ENCODE data around the gene HOMER1. TPM values are rescaled to one million over a fixed set of nuclear protein-coding genes. Genes with fewer than 3 reads are reported as not detected.

The HOMER1 gene
- total RNA-seq, 1 donor from 2014 or later = 51.6 TPM

- intact Hi-C loops (cut with DNase I) = no loop called here
- DNase-seq (ENCODE audit: missing footprints) = no peak
- ATAC-seq = no peak
Measured at GRCh38 chr5:79456890-79457583, 56.9 kb downstream of the HOMER1 start.

GRCh38 chr5:79456400-79456799, 57.5 kb downstream of the HOMER1 start:
- intact Hi-C loops (cut with DNase I) = no loop called here
- no peak for ATAC-seq
- no peak for DNase-seq (ENCODE audit: missing footprints)

DNA sequence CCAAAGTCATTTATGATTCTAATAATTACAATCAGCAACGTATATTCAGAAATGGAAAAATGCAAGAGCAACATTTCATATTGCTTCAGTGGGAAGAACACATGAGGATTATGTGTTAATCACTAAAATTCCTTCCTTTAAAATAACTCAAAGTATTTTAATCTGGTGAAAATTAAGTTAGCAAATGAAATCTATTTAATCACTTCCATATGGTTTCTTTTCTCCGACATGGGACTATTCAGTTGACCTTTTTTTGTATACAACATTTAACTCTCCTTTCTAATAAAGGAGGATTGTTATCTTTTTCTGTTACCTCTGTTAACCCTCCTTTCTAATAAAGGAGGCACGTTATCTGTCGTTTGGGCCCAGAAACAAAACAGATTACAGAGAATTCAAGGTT, 59.9 kb downstream of the HOMER1 start:
- intact Hi-C loops (cut with DNase I) = no loop called here
- DNase-seq (ENCODE audit: missing footprints) = no peak
- ATAC-seq = no peak

DNA sequence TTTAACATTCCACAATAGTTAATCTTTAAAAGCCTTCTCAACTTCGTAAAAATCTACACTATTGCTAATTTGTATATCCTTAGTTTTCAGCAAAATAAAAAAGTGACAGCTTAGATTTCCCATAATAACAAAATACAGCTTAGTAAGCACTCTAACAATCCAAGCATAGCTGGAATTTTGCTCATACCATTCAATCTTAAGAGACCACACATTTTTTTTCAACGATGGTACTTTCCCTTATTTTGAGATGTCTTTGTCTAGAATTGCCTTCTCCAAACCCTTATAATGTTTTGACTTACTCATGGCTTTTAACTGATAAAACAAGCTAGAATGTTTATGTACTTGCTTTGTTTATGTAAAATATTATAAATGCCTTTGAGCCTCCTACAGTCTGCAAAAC, 65.6 kb downstream of the HOMER1 start:
- no peak for ATAC-seq
- no peak for DNase-seq (ENCODE audit: missing footprints)
- intact Hi-C loops (cut with DNase I) = no loop called here

- intact Hi-C loops (cut with DNase I) = no loop called here
- DNase-seq (ENCODE audit: missing footprints) (no peak), ATAC-seq (no peak)
Measured at GRCh38 chr5:79436821-79437220, 77.1 kb downstream of the HOMER1 start.

DNA sequence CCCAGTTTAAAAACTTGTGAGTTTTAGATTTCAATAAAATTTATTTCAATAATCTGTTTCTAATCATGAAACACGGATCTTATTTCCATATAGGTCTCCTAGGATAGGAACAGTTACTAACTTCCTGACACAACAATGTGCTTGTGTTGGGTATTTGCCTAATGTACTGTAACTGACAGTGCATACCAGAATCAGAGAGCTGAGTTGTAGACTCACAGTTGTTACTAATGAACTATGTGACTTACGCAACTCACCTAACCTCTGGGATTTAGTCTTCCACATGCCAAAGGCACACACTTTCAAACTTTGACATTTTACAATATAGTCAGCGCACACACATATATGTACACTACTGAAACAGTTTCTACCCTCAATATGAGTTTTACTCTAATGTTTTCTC, 77.7 kb downstream of the HOMER1 start:
- intact Hi-C loops (cut with DNase I) = no loop called here
- no peak for DNase-seq (ENCODE audit: missing footprints)
- ATAC-seq = no peak

DNA sequence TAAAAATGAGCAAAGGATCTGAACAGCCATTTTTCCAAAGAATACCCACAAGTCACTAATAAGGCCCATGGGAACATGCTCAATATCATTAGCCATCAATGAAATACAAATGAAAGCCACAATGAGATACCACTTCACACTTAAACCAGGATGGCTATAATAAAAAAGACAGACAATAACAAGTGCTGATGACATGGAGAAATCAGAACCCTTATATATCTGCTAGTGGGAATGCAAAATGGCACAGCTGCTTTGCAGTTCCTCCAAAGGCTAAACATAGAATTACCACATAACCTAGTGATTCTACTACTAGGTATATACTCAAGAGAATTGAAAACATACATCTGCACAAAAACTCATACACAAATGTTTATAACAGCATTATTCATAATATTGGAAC, 83.7 kb downstream of the HOMER1 start:
- no peak for ATAC-seq
- intact Hi-C loops (cut with DNase I) = no loop called here
- DNase-seq (ENCODE audit: missing footprints) = no peak

DNA sequence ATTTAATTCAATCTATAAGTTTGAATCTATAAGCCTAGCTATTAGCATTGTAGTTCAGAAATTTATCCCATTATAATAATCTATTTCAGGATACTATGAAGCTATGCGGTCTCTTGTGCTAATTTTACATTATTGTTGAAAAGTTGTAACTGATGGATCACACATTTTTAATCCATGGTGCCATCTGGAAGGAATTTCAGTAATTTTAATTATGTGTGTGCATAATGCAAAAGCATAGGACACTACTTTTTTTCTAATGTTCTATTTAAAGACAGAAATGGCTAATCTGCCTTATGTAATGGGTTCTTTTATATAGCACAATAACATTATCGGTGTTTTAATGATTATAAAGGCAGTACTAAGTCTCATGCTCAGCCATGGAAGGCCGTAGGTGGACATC, 90.6 kb downstream of the HOMER1 start:
- intact Hi-C loops (cut with DNase I) = no loop called here
- ATAC-seq (no peak), DNase-seq (ENCODE audit: missing footprints) (no peak)

DNA sequence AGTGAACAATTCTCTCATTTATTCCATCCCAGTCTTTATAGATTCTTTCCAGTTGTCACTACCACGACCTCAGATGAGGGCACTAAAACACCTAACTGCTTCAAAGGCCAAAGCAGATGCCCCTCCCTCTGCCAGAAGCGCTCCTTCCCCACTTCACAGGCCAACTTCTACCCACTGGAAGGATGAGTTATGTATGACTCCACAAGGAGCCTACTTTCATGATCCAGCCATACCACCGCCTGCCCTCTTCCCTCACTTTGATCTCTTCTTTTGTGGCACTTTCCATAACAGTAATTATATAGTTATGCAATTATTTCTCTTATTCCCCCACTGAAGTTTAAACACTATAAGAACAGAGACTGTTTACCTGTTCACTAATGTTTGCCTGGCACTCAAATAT, 93.7 kb downstream of the HOMER1 start:
- no peak for ATAC-seq
- intact Hi-C loops (cut with DNase I) = no loop called here
- DNase-seq (ENCODE audit: missing footprints) = no peak

GRCh38 chr5:79418276-79418675, 95.7 kb downstream of the HOMER1 start:
- ATAC-seq (no peak), DNase-seq (ENCODE audit: missing footprints) (no peak)
- intact Hi-C loops (cut with DNase I) = no loop called here

- ATAC-seq = no peak
- intact Hi-C loops (cut with DNase I) = no loop called here
- no peak for DNase-seq (ENCODE audit: missing footprints)
Measured at GRCh38 chr5:79417495-79417894, 96.4 kb downstream of the HOMER1 start.

- ATAC-seq = peak; percentile 48
- no peak for DNase-seq (ENCODE audit: missing footprints)
- intact Hi-C loops (cut with DNase I) = no loop called here
Measured at GRCh38 chr5:79416499-79416898, 97.4 kb downstream of the HOMER1 start.

- ATAC-seq = no peak
- intact Hi-C loops (cut with DNase I) = no loop called here
Measured at GRCh38 chr5:79413112-79413511, 100.8 kb downstream of the HOMER1 start.

DNA sequence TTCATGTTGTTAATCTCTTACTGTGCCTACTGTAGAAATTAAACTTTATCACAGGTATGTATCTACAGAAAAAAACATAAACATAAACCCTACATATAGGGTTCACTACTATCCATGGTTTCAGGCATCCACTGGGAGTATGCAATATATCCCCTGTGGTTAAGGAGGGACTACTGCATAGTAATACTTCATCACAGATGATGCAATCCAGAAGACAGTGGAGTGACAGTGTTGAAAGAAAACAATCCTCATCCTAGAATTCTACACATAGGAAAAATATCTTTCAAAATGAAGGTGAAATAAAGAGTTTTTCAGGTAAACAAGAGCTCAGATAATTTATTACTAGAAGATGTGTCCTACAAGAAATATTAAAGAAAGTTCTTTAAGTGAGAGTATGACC, 105.9 kb downstream of the HOMER1 start:
- DNase-seq (ENCODE audit: missing footprints) = no peak
- intact Hi-C loops (cut with DNase I) = no loop called here
- ATAC-seq = no peak

More at GRCh38 chr5:79413112-79413511, 100.8 kb downstream of the HOMER1 start:
- DNase-seq (ENCODE audit: missing footprints) = no peak

DNA sequence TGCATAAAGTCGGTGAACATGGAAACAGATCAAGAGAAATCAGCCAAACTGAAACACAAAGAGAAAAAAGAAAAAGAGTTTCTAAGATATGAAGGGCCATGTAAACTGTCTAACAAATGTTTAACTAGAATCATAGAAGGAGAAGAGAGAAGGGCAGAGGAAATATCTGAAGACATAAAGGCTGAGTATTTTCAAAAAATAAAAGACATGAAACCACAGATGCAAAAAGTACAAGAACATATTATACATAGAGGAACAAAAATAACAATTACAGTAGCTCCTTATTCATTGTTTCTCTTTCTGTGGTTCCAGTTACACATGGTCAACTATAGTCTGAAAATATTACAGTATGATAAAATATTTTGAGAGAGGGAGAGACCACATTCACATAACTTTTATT, 106.3 kb downstream of the HOMER1 start:
- DNase-seq (ENCODE audit: missing footprints) = no peak
- intact Hi-C loops (cut with DNase I) = no loop called here
- no peak for ATAC-seq

GRCh38 chr5:79401216-79401615, 112.7 kb downstream of the HOMER1 start:
- intact Hi-C loops (cut with DNase I) = no loop called here
- ATAC-seq (no peak), DNase-seq (ENCODE audit: missing footprints) (no peak)

DNA sequence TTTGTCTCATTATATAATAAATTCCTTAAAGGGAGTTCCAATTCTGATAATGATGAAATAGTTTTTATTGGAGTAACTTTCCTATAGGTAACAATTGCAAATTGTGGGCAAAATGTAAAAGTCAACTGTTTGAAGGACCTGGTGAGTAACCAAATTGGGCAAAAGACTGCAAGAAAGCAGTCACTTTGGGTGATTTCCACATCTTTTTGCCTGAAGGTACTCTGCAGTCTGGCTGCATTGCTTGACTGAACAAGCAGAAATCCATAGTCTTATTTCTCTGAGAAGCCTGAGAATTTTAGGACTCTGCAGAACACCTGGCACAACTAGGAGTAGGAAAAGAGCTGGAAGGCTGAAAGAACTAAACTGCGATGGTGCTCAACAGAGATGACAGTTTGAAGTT, 114.9 kb downstream of the HOMER1 start:
- intact Hi-C loops (cut with DNase I) = no loop called here
- DNase-seq (ENCODE audit: missing footprints) (no peak), ATAC-seq (no peak)

GRCh38 chr5:79397080-79397479, 116.9 kb downstream of the HOMER1 start:
- DNase-seq (ENCODE audit: missing footprints) (no peak), ATAC-seq (no peak)
- intact Hi-C loops (cut with DNase I) = no loop called here

- no peak for ATAC-seq
- intact Hi-C loops (cut with DNase I) = no loop called here
- no peak for DNase-seq (ENCODE audit: missing footprints)
Measured at GRCh38 chr5:79396265-79396664, 117.7 kb downstream of the HOMER1 start.

DNA sequence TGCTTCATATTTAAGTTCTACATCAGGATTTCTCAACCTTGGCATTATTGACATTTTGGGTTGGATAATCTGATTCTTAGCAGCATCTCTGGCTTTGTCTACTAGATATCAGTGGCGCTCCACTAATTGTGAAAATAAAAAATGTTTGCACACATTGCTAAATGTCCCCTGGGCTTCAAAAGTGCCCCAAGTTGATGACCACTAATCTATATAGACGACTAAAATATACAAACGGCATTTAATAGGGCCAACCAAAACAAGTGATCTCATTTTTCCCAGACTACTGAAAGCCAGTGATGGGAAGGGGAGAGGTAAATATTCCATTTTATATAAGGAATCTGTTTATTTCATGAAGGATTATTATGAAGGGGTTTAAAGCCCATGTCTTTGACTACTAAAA, 118.6 kb downstream of the HOMER1 start:
- DNase-seq (ENCODE audit: missing footprints) (no peak), ATAC-seq (no peak)
- intact Hi-C loops (cut with DNase I) = no loop called here

DNA sequence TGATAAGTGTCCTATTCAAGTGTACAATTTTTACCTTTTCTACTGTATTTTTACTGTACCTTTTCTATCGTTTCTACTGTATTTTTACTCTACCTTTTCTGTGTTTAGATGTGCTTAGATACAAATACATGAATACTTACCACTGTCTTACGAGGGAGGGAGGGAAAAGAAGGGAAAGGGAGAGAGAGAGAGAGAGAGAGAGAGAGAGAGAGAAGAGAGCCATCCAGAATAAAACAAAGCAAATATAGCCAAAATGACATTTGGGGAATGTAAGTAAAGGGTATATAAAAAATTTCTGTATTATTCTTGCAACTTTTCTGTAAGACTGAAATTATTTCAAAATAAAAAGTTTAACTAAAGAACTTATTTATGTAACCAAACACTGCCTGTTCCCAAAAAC, 121.2 kb downstream of the HOMER1 start:
- no peak for DNase-seq (ENCODE audit: missing footprints)
- intact Hi-C loops (cut with DNase I) = no loop called here
- ATAC-seq = no peak
